ENCODE data around the gene TTC23. TPM values are rescaled to one million over a fixed set of nuclear protein-coding genes. Genes with fewer than 3 reads are reported as not detected.

The TTC23 gene
- total RNA-seq, 1 donor from 2014 or later, result 10.0 TPM

DNA sequence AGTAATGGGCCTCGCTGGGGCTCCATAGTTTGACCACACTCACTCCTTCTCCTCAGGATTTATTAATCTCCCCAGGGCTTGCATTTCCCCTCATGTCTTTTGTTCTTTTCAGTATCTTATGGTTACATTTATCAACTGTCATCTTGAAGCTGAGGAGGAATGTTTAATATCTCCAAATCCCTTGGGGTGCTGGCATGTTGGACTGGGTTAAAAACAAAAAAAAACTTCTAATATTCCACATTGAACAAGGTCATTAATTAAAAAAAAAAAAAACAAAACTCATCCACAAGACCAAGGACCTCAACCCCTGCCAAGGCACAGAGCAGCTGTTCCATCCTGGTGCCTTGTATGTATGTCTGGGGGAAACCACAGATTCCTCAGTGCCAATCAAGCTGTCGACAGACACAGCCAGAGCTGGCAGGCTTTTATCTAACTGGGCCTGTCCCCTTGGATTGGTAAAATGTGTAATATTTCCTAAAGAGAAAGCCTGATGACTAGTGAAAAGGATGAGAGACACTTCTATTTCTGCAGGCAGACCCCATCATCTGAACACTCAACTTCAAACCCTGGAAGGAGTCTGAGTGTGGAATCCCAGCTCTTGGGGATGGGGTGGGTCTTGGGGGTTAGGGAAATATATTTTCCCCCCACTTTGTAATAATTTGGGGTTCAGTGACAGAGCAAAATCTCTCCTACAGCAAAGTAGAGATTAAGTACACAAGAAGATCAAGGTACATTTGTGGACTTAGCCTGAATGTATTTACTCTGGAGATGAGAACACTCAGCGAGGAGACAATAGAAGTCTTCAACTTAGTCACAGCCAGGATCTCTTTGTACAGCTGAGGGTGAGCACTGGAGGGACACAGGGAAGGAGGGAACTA, 69.1 kb downstream of the TTC23 start:
- TF ChIP-seq, protein P1, sequence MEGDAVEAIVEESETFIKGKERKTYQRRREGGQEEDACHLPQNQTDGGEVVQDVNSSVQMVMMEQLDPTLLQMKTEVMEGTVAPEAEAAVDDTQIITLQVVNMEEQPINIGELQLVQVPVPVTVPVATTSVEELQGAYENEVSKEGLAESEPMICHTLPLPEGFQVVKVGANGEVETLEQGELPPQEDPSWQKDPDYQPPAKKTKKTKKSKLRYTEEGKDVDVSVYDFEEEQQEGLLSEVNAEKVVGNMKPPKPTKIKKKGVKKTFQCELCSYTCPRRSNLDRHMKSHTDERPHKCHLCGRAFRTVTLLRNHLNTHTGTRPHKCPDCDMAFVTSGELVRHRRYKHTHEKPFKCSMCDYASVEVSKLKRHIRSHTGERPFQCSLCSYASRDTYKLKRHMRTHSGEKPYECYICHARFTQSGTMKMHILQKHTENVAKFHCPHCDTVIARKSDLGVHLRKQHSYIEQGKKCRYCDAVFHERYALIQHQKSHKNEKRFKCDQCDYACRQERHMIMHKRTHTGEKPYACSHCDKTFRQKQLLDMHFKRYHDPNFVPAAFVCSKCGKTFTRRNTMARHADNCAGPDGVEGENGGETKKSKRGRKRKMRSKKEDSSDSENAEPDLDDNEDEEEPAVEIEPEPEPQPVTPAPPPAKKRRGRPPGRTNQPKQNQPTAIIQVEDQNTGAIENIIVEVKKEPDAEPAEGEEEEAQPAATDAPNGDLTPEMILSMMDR (IDR thresholded peaks at IDR 0.05; ENCODE audit: insufficient read depth, low read length, severe bottlenecking), result no peak
- H3K4me3 ChIP-seq (ENCODE audit: low read depth, low read length), result no peak overlapping the region
- no peak for DNase-seq (ENCODE audit: low read depth)
- H3K27me3 ChIP-seq (ENCODE audit: control insufficient read depth, insufficient read depth, low read length), result no peaks in the 10 kb centered on the region
- H3K36me3 ChIP-seq (ENCODE audit: control insufficient read depth, insufficient read depth, low read length), result peaks cover 4% of the 10 kb centered on the region
- FAIRE-seq, result peak; percentile 32

DNA sequence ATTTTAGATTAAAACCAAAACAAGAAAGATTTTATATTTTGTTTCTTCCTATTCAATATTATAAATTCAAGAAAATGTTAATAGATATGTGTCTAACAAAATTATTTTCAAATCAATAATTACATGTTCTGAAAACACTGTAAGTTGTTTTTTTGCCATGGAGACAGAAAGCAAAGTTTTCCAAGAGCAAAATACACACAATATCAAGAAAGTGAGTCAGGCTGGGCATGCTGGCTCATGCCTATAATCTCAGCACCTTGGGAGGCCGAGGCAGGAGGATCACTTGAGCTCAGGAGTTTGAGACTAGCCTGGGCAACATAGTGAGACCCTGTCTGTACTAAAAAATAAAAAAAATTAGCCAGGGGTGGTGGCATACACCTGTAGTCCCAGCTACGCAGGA, 71.7 kb downstream of the TTC23 start:
- FAIRE-seq (no peak), DNase-seq (ENCODE audit: low read depth) (peak; percentile 55)
- no peak overlapping the region for H3K4me3 ChIP-seq (ENCODE audit: low read depth, low read length)
- H3K27me3 ChIP-seq (ENCODE audit: control insufficient read depth, insufficient read depth, low read length), result no peaks in the 10 kb centered on the region
- TF ChIP-seq, protein P1 (IDR thresholded peaks at IDR 0.05; ENCODE audit: insufficient read depth, low read length, severe bottlenecking), result no peak
- peaks cover 5% of the 10 kb centered on the region for H3K36me3 ChIP-seq (ENCODE audit: control insufficient read depth, insufficient read depth, low read length)

DNA sequence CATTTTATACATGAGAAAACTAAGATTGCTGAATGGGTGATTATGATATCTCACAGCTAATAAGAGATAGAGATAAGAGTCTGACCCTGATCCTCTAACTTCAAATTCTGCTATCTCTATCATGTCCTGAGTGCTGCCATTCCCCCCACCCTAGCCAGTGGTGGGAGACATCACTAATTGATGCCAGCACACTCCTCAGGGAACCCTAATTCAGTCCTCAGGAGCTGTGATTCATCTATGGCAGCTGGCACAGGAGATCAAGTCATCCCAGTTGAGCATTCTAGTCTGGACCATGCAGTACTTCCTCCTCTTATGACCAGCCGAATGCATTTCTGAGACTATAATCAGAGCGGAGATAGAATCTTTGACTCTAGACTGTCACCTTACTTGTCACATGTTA, 72.6 kb downstream of the TTC23 start:
- H3K4me3 ChIP-seq (ENCODE audit: low read depth, low read length), result no peak overlapping the region
- H3K27me3 ChIP-seq (ENCODE audit: control insufficient read depth, insufficient read depth, low read length), result no peaks in the 10 kb centered on the region
- peak; percentile 9 for DNase-seq (ENCODE audit: low read depth)
- no peak for FAIRE-seq
- TF ChIP-seq, protein P1 (IDR thresholded peaks at IDR 0.05; ENCODE audit: insufficient read depth, low read length, severe bottlenecking), result no peak
- peaks cover 6% of the 10 kb centered on the region for H3K36me3 ChIP-seq (ENCODE audit: control insufficient read depth, insufficient read depth, low read length)

DNA sequence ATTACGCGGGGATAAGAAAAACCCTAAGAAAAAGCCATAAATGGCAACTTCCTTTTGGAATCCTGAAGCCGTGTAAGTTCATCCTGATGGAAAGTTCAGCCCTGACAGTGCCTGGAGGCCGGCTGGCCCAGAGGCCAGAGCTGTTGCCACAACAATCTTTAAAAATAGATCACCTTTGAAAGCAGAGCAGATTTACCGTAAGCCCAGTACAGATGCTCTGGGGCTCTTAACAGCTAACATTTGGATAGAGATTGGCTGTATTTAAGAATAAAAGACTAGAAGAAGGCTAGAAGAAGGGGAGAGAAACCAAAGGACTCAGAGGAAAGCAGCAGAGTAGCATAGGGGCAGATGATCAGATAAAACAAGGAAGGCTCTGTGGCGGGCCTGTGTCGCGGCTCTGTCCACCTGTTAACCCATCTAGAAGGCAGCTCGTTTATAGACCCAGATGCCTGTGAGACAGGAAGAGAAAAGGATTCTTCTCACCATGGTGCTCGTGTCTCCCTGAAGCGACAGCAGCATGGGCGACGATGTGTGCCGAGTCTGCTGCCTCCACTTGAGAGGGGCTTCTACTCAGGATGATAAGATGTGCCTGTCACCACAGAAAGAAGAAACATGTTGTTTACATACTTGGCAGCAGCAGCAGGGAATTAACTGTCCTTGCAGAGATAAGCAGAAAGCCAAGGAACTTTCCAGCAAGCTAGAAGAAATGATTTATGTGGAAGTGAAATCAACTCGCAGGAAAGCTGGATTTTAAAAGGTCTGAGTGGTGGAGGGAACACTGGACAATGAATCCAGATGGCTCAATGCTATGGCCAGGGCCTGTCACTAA, 74.6 kb downstream of the TTC23 start:
- FAIRE-seq, result peak; percentile 40
- DNase-seq (ENCODE audit: low read depth), result no peak
- peaks cover 7% of the 10 kb centered on the region for H3K36me3 ChIP-seq (ENCODE audit: control insufficient read depth, insufficient read depth, low read length)
- no peak overlapping the region for H3K4me3 ChIP-seq (ENCODE audit: low read depth, low read length)
- no peaks in the 10 kb centered on the region for H3K27me3 ChIP-seq (ENCODE audit: control insufficient read depth, insufficient read depth, low read length)
- TF ChIP-seq, protein P1 (IDR thresholded peaks at IDR 0.05; ENCODE audit: insufficient read depth, low read length, severe bottlenecking), result no peak

DNA sequence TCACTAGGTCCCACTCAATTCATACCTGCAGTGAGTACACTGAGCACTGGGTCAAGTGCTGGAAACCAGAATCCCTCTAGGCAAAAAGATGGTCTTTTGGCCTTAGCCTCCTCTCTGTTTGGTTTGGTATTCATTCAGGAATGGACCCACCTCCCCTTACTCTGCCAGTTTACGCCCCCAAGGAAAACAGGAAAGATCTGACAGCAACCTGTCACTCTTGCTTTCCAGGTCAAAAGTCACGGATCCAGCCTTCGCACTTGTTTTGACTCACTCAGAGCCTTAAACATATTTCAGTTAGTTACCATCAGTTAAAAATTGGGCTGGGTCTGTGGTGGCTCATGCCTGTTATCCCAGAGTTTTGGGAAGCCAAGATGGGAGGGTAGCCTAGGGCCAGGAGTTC, 76.4 kb downstream of the TTC23 start:
- Histone ChIP-seq H3K36me3 (ENCODE audit: control insufficient read depth, insufficient read depth, low read length) (peaks cover 7% of the 10 kb centered on the region), H3K4me3 (ENCODE audit: low read depth, low read length) (no peak overlapping the region)
- no peak for FAIRE-seq

More for the DNA sequence above, 76.4 kb downstream of the TTC23 start:
- no peaks in the 10 kb centered on the region for H3K27me3 ChIP-seq (ENCODE audit: control insufficient read depth, insufficient read depth, low read length)
- TF ChIP-seq, protein P1 (IDR thresholded peaks at IDR 0.05; ENCODE audit: insufficient read depth, low read length, severe bottlenecking), result no peak
- DNase-seq (ENCODE audit: low read depth), result no peak
